KOPT-K1 (cell line): ENCODE results near the gene SLC25A39.
"Not testable (repeated sequence)": the region's sequence is repeated elsewhere in the genome, so short reads cannot be mapped to it uniquely, and the experiment has no call there.

Experiments used
- H3K27ac ChIP-seq: fragments of 200-600 bp; sonication (generic); 2 replicates; pipeline ENCODE4 v1.5.1; 2016; ENCODE audit warnings: antibody characterized with exemption, mild to moderate bottlenecking, low read depth, low read length; ENCODE audit not compliant: poor library complexity, severe bottlenecking
- H3K36me3 ChIP-seq: fragments of 200-600 bp; sonication (generic); 2 replicates; pipeline ENCODE4 v1.5.1; 2017; ENCODE audit warnings: antibody characterized with exemption, mild to moderate bottlenecking, low read length, moderate library complexity; ENCODE audit not compliant: insufficient read depth
- H3K9me3 ChIP-seq: fragments of 200-600 bp; sonication (generic); 2 replicates; pipeline ENCODE4 v1.5.1; 2017; ENCODE audit warnings: antibody characterized with exemption, low read length, mild to moderate bottlenecking; ENCODE audit not compliant: insufficient read depth, poor library complexity, severe bottlenecking

Gene SLC25A39

GRCh38 chr17:44330263-44330662 lies 5.6 kb upstream of the SLC25A39 start:
- not testable (repeated sequence) for H3K27ac ChIP-seq, H3K9me3 ChIP-seq, H3K36me3 ChIP-seq

GRCh38 chr17:44329516-44329915 lies 4.9 kb upstream of the SLC25A39 start:
- not testable (repeated sequence) for H3K27ac ChIP-seq, H3K9me3 ChIP-seq, H3K36me3 ChIP-seq

- Histone ChIP-seq H3K36me3 (no peaks in the 10 kb centered on the region), H3K27ac (no peak overlapping the region), H3K9me3 (no peaks in the 10 kb centered on the region)
These were observed 3.3 kb upstream of the SLC25A39 start for GRCh38 chr17:44327715-44328449.

- Histone ChIP-seq H3K36me3 (peaks cover 6% of the 10 kb centered on the region; the same call in 1 of the 2 replicates), H3K27ac (no peak overlapping the region), H3K9me3 (no peaks in the 10 kb centered on the region)
These were observed 2.3 kb upstream of the SLC25A39 start for GRCh38 chr17:44326861-44327444.

GRCh38 chr17:44324092-44324570 lies 492 bp downstream of the SLC25A39 start:
- Histone ChIP-seq H3K9me3 (no peaks in the 10 kb centered on the region), H3K27ac (peak overlapping the region; percentile 63), H3K36me3 (peaks cover 34% of the 10 kb centered on the region; the same call in 1 of the 2 replicates)

- no peaks in the 10 kb centered on the region for H3K9me3 ChIP-seq
- peaks cover 35% of the 10 kb centered on the region; the same call in 1 of the 2 replicates for H3K36me3 ChIP-seq
- peak overlapping the region; percentile 63 for H3K27ac ChIP-seq
These were observed 1.1 kb downstream of the SLC25A39 start for GRCh38 chr17:44323359-44324091.

- H3K9me3 ChIP-seq, result no peaks in the 10 kb centered on the region
- no peak overlapping the region for H3K27ac ChIP-seq
- H3K36me3 ChIP-seq, result peaks cover 35% of the 10 kb centered on the region; the same call in 1 of the 2 replicates
These were observed 2.3 kb downstream of the SLC25A39 start for GRCh38 chr17:44322236-44322895.

- no peak overlapping the region for H3K27ac ChIP-seq
- no peaks in the 10 kb centered on the region for H3K9me3 ChIP-seq
- H3K36me3 ChIP-seq, result peaks cover 35% of the 10 kb centered on the region; the same call in 1 of the 2 replicates
These were observed 3.1 kb downstream of the SLC25A39 start for GRCh38 chr17:44321246-44322120.

- Histone ChIP-seq H3K9me3 (no peaks in the 10 kb centered on the region), H3K27ac (no peak overlapping the region), H3K36me3 (peaks cover 35% of the 10 kb centered on the region; the same call in 1 of the 2 replicates)
These were observed 4.6 kb downstream of the SLC25A39 start for GRCh38 chr17:44320066-44320465.

- peaks cover 35% of the 10 kb centered on the region; the same call in 1 of the 2 replicates for H3K36me3 ChIP-seq
- no peaks in the 10 kb centered on the region for H3K9me3 ChIP-seq
- no peak overlapping the region for H3K27ac ChIP-seq
These were observed 6.3 kb downstream of the SLC25A39 start for GRCh38 chr17:44318077-44318892.

GRCh38 chr17:44317545-44317944 lies 7.1 kb downstream of the SLC25A39 start:
- H3K36me3 ChIP-seq, result peaks cover 35% of the 10 kb centered on the region; the same call in 1 of the 2 replicates
- no peak overlapping the region for H3K27ac ChIP-seq

GRCh38 chr17:44315760-44316731 lies 8.6 kb downstream of the SLC25A39 start:
- Histone ChIP-seq H3K36me3 (peaks cover 20% of the 10 kb centered on the region; the same call in 1 of the 2 replicates), H3K9me3 (no peaks in the 10 kb centered on the region), H3K27ac (no peak overlapping the region)

More at GRCh38 chr17:44317545-44317944, 7.1 kb downstream of the SLC25A39 start:
- no peaks in the 10 kb centered on the region for H3K9me3 ChIP-seq
